Neural progenitor cell (in vitro differentiated cells): Measurements from ENCODE around the gene SERPINB11.

Experiments
- EZH2 ChIP-seq: fragments of 200-600 bp; sonication (generic); IDR thresholded peaks from 2 replicates; pipeline ENCODE4 v1.6.1; 2017; ENCODE audit warnings: antibody characterized with exemption, mild to moderate bottlenecking, moderate library complexity
- EZH2phosphoT487 ChIP-seq: fragments of 200-600 bp; sonication (generic); IDR thresholded peaks from 2 replicates; pipeline ENCODE4 v1.6.1; 2017; ENCODE audit warnings: antibody characterized with exemption
- TF ChIP-seq, protein P1 (sequence below): fragments of 200-600 bp; sonication (generic); IDR thresholded peaks from 2 replicates; pipeline ENCODE4 v1.5.1; 2017; ENCODE audit warnings: antibody characterized with exemption, mild to moderate bottlenecking

GRCh38 chr18:63701952-63702351, 808 bp upstream of the SERPINB11 start:
- TF ChIP-seq EZH2 (no peak), EZH2phosphoT487 (no peak)
- TF ChIP-seq, protein P1, sequence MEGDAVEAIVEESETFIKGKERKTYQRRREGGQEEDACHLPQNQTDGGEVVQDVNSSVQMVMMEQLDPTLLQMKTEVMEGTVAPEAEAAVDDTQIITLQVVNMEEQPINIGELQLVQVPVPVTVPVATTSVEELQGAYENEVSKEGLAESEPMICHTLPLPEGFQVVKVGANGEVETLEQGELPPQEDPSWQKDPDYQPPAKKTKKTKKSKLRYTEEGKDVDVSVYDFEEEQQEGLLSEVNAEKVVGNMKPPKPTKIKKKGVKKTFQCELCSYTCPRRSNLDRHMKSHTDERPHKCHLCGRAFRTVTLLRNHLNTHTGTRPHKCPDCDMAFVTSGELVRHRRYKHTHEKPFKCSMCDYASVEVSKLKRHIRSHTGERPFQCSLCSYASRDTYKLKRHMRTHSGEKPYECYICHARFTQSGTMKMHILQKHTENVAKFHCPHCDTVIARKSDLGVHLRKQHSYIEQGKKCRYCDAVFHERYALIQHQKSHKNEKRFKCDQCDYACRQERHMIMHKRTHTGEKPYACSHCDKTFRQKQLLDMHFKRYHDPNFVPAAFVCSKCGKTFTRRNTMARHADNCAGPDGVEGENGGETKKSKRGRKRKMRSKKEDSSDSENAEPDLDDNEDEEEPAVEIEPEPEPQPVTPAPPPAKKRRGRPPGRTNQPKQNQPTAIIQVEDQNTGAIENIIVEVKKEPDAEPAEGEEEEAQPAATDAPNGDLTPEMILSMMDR: no peak
